GF-D8 (cell line): ENCODE results near the gene PLCB1.
A peak's percentile ranks its signal among the peaks of the same experiment; 100 is the strongest.
"Not testable (repeated sequence)": the region's sequence is repeated elsewhere in the genome, so short reads cannot be mapped to it uniquely, and the experiment has no call there.

ENCODE experiments used
- DNase-seq: peaks from one replicate; lab custom pipeline; 2025; lab: John Stamatoyannopoulos, UW

The PLCB1 gene

DNA sequence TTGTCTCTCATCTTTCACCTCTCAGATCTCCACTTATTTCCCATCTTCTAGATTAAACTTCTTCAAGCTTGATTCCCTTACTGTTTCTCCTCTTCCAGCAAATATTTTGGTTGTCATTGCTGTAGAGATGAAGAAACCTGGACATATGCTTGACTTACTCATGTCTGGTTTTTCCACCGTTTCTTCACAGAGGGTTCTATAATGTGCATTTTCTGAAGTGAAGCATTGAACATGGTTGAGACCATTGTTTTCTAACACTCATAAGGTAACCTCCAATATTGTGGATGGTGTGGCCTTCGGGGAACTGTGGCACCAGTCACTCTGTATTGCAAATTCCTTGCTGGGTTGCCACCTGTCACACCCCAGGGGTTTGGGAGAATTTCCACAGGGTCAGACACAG lies 237.2 kb downstream of the PLCB1 start:
- DNase-seq: no peak

DNA sequence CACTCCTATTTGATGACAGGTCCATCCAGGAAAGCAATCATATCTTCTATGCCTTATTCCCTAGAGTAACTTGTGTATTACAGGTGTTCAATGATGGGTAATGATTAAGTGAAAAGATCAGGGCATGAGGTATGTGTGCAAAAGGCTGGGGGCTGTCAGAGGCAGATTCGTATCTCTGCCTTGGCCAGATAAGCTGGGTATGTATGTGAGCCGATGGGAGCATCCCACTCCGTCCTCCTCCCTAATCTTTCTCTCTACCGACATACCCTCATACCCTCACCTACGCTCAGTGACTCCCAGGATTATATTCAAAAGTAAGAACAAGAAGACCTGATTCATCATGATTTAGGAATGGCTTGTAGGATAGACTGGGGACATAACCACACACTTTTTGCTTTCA lies 238.7 kb downstream of the PLCB1 start:
- no peak for DNase-seq

- no peak for DNase-seq
These were observed 240.8 kb downstream of the PLCB1 start for GRCh38 chr20:8372824-8373380.

- DNase-seq: no peak
These were observed 241.5 kb downstream of the PLCB1 start for GRCh38 chr20:8373579-8373978.

- no peak for DNase-seq
These were observed 243.8 kb downstream of the PLCB1 start for GRCh38 chr20:8375898-8376297.

DNA sequence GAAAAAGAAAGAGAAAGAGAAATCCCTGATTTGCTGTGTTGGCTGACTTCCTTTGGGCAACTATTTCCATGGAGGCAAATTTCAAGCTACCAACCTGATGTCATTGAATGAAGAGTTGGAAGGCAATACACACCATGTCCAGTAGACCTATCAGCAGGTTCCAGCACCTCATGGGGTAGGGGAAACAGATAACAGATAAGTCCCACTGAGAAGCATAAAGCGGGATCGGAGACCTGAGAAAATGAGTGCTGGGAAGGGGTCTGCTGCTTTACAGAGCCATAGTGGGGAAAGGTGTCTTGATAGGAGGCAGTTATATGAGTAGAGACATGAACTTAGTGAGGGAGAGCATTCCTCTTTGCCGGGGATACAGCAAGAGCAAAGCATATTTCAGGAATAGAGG lies 244.9 kb downstream of the PLCB1 start:
- DNase-seq: no peak

GRCh38 chr20:8379125-8379524 lies 247.1 kb downstream of the PLCB1 start:
- DNase-seq: not testable (repeated sequence)

GRCh38 chr20:8385247-8385646 lies 253.2 kb downstream of the PLCB1 start:
- no peak for DNase-seq

- no peak for DNase-seq
These were observed 254.9 kb downstream of the PLCB1 start for GRCh38 chr20:8386991-8387390.

- DNase-seq: no peak
These were observed 256.1 kb downstream of the PLCB1 start for GRCh38 chr20:8388141-8388540.

GRCh38 chr20:8388707-8389106 lies 256.6 kb downstream of the PLCB1 start:
- no peak for DNase-seq

- DNase-seq: no peak
These were observed 257.4 kb downstream of the PLCB1 start for GRCh38 chr20:8389381-8390036.

GRCh38 chr20:8390037-8390433 lies 258.0 kb downstream of the PLCB1 start:
- no peak for DNase-seq

GRCh38 chr20:8390500-8390899 lies 258.4 kb downstream of the PLCB1 start:
- no peak for DNase-seq

DNA sequence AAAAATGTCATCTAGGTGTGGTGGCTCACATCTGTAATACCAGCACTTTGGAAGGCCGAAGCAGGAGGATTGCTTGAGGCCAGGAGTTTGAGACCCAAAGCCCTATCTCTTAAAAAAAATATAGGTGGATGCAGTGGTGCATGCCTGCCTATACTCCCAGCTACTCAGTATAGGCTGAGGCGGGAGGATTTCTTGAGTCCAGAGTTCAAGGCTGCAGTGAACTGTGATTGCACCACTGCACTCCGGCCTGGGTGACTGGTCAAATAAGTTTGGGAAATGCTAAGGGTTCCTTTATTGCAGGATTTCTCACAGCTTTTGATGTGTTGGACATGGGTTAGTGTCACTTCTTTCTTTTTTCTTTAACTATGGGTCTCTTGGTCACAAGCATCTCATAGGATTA lies 261.3 kb downstream of the PLCB1 start:
- no peak for DNase-seq

DNA sequence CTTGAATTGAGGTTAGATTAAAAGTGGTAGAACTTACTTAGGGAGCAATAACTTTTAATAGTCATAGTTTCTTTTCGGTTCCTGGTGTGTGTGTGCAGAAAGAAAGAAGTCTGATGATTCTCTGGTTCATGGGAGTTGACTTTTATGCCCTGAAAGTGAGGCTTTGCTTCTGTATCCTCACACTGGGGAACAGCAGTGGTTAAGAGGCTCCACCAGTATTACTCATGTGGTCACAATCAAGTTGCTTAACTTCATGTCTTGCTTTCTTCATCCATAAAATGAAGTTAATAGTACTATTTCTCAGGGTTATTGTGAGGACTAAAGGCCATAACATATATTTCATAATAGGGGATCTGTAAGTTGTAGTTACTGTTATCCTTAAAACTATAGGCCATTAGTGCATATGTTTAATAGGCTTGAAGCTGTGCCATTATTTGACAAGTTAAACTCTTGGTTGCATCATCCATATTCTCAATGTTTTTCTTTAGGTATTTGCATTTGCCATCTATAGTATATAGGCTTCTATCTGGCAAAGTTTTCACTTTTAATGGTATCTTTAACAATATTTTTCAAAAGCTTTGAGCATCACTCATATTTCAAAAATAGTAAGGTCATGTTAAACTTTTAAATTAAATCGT lies 262.4 kb downstream of the PLCB1 start:
- DNase-seq: peak; percentile 48

DNA sequence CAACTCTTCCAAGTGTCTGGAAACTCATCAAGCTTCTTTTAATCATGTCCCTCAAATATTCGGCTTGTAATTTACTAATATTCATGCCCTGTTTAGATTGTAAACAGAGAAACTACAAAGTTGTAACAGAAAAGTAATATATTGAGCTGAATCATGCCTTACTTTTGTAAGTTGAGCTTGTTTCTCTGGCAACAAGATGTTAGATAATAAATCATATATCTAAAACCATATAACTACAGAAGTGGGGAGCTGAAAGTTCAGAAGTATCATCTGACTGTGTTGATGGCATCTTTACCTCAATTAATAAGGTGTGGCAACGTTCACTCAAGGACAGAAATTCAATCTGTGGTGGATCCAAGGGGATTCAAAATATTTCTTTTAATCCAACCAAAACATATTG lies 263.9 kb downstream of the PLCB1 start:
- no peak for DNase-seq

GRCh38 chr20:8398263-8399051 lies 266.4 kb downstream of the PLCB1 start:
- DNase-seq: no peak

DNA sequence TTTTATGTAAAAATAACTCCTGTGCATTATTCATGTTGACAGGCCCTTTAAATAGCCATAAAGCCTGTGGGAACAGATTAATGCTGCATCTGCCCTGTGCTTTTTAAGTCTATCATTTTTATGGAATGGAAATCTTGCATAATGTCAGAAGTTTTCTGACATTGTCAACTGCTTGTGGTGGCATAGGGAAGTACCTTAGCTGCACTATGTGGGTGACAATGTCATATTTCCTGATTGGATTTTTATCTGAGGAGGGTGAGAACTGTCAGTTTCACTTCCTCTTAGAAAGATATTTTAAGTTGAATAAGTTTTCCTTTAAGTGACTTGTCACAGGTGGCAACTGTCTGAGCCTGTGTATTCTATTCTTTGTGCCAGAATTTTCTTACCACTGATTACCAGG lies 267.9 kb downstream of the PLCB1 start:
- peak; percentile 91 for DNase-seq

DNA sequence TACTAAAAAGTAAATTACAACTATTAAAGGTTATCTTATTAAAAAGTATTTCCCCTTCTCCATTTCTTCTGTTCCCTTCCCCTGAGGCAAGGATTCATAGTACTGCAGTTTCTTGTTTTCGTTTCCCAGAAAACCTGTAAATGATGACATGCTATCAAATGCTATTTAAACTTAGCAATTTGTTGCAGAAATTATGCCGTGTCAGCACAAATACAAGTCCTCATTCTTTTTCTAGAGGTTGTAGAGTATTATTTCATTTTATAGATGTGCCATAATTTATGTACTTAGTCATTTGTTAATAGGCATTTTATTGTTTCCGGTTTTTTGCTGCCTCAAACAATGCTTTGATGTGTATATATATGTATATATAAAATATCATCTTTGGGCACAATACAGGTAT lies 268.4 kb downstream of the PLCB1 start:
- DNase-seq: no peak

- DNase-seq: no peak
These were observed 269.5 kb downstream of the PLCB1 start for GRCh38 chr20:8401556-8401955.

- no peak for DNase-seq
These were observed 270.7 kb downstream of the PLCB1 start for GRCh38 chr20:8402798-8403197.
